HG03280 (cell line): ENCODE measurements around the gene CACNA1C.
"Not testable (repeated sequence)": the region's sequence is repeated elsewhere in the genome, so short reads cannot be mapped to it uniquely, and the experiment has no call there.

Experiments
- ATAC-seq: cut with Tn5 transposase; IDR thresholded peaks from one replicate; pipeline ENCODE4 v1.9.1; 2021; ENCODE audit warnings: mild to moderate bottlenecking, moderate library complexity; ENCODE audit not compliant: unreplicated experiment

The CACNA1C gene

GRCh38 chr12:2490831-2491230, 438.0 kb downstream of the CACNA1C start:
- no peak for ATAC-seq

DNA sequence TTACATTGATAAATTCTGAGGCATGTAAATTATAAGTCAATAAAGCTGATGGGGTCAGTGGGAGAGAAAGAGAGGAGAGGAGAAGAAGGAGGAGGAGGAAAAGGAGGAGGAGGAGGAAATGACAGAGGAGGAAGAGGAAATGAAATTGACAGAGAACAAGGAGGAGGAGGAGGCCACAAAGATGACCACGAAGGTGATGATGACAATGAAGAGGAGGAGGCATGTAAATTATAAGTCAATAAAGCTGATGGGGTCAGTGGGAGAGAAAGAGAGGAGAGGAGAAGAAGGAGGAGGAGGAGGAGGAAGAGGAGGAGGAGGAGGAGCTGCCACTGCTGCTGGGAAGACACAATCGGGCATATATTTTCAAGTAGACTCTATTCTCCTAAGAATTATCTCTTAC, 438.6 kb downstream of the CACNA1C start:
- ATAC-seq: not testable (repeated sequence)

DNA sequence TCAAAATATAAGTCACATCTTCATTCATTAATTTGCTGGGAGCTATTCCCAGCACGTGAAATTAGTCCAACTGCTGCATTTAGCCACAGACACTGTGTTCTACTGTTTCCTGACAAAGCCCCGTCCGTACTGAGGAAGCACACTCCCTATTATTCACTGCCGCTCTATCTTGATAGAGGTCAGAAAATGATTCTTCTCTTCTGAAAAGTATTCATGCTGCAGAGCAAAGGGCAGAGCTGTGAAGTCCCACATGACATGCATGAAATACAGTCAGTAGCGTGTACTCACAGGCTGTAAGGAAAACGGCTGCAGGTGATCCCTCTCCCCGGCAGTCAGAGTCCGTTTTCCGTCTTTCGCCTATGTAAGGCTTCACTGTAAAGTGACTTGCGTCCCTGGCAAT, 439.4 kb downstream of the CACNA1C start:
- ATAC-seq: no peak

DNA sequence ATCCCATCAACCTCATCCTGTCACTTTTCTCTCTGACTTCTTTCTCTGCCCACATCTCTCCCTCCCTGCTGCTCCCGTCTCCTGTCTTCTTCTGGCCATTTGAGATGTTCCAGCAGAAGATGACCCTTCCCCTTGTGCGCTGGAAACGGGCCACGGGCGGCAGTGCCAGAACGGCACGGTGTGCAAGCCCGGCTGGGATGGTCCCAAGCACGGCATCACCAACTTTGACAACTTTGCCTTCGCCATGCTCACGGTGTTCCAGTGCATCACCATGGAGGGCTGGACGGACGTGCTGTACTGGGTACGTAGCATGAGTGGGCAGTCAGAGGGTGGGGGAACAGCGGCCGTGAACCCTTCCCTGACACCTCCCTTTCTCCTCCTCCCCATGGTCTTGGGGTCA, 440.3 kb downstream of the CACNA1C start:
- no peak for ATAC-seq

- ATAC-seq: no peak
Measured at GRCh38 chr12:2494486-2495192, 441.9 kb downstream of the CACNA1C start.

DNA sequence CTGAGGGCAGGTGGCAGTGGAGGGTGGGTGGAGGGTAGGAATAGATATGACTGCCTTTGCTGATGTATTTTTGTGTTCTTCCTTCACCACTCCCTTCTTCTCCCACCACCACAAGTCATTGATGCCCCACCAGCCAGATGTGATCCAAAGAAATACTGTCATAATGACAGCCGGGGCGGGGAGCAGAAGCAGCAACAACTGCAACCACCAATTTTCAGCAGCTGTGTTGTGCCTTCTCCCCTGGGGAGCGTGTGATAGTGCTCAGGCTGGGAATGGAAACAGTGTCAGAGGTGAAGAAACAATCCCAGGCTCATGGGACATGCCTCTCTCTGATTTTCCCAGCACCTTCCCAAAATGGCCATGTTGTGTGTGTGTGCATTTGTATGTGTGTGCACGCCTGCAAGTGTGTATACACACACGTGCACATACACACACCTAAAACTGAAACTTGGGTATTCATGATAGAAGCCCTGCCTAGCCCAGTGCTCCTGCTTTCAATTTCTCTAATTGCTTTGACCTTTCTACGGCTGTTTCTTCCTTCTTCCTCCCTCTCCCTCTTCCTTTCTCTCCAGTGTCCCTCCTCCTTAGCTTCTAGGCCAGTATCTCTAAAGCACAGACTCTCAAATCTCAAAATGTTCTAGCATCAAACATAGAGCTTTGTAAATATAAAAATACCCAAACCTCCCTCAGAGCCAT, 442.8 kb downstream of the CACNA1C start:
- no peak for ATAC-seq

DNA sequence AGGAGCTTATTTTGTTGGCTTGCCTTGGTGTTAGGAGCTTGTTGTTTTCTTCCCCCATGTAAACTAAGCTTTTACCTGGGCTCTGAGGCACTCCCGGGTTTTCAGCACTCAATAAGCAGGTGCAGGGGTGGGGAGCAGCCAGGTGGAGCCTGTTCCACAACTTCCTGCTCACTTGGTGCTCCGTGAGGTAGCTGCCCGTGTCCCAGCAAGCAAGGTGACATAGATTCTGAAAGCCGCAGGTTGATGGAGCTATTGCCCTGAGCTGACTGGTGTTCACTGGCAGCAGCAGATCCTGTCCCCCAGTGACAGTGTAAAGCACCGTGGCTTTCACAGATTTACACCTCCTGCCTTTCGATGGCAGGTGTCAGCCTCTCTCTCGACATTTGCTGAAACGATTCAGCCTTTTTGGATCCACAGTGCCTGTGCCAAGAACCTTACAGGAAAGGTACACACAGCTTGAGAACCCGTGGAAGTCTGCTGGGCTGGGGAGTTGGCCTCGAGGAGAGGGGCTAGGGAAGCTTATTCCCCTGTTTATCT, 446.2 kb downstream of the CACNA1C start:
- no peak for ATAC-seq

GRCh38 chr12:2501464-2502191, 448.8 kb downstream of the CACNA1C start:
- ATAC-seq: no peak

GRCh38 chr12:2503036-2503435, 450.2 kb downstream of the CACNA1C start:
- no peak for ATAC-seq

DNA sequence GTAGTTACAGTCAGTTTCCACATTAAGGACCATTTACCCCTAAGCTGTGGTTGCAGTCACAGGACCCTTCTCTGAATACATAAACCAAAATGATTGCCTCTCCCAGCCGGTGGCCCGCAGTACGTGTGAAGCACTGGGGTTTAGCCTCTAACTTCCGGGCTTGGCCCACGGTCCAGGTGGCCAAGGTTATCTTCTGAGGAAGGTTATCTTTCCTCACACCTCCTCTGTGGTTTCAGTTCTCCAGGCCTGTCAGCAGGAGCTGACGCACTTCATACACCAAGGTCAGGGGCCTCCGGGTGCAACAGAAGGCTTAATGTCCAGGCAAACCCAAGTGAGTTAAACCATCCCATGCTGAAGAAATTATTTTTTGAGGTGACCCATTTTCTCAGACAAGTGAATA, 451.0 kb downstream of the CACNA1C start:
- no peak for ATAC-seq

DNA sequence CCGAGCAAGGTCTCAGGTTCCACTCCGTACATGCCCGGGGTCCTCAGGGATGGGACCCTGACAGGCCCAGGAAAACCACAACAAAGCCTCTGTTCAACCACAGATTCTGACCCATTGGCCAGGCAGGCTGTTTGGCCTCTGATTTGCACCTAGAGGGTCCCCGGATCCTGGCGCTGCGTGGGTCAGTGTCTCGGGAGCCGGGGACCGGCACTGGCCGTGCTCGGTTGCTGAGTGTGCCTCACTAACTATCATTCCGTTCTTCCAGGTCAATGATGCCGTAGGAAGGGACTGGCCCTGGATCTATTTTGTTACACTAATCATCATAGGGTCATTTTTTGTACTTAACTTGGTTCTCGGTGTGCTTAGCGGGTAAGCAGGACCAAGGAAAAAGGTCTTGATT, 451.8 kb downstream of the CACNA1C start:
- no peak for ATAC-seq

- no peak for ATAC-seq
Measured at GRCh38 chr12:2507814-2508213, 455.0 kb downstream of the CACNA1C start.

DNA sequence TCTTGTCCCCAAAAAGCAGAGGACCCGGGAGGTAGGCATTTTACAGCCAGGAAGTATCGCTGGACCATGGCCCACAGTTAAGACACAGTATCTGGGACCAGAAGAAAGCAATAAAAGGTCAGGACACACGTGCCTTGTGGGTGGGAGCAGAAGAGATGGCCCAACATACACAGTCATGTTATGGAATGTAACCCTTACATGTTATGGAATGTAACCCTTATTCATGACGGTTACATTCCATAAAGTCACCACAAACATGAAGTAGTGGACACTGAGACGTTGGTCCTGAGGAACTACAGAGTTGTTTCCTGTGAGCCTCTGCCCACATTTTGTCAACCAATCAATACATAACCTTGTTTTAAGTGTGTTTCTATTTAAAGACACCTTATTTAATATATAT, 456.4 kb downstream of the CACNA1C start:
- ATAC-seq: no peak

GRCh38 chr12:2510045-2510444, 457.3 kb downstream of the CACNA1C start:
- ATAC-seq: no peak

DNA sequence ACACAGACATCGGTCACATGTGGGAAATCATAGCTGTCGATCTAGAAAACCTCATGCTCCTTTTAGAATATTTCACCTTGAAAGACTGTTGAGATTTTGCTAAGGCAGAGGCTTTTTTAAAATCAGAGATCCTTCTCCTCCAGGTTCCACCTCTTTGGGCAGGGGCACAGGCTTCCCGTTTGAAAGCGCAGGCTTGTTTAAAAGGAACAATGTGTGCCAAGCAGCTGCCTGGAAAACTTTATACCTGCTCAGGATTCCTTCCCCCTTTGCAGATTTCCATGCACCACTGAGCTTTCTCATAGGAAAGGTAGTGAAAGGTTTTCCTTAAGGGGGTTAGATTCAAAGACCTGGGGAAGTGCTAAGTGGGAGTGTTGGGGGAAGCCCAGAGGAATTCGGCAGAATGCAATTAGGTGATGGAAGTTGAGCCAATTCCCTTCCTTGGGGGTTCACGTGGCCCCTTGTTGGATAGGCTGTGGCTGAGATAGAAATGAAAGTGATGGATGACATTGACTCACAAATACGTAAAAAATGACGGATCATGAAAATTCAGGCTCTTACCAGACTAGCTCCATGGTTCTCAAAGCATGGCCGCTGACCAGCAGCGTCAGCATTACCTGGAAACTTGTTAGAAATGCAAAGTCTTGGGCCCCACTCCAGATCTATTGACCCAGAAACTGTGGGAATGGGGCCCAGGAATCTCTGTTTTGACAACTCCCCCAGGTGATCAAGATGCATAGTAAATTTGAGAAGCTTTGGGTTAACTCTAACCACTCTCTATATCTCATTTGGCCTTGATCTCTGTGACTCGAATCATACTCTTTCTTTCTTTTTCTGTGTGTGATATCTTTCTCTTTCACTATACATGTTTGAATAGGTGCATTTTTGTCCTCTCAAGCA, 460.6 kb downstream of the CACNA1C start:
- no peak for ATAC-seq

- ATAC-seq: no peak
Measured at GRCh38 chr12:2514038-2514340, 461.2 kb downstream of the CACNA1C start.

- no peak for ATAC-seq
Measured at GRCh38 chr12:2520722-2521246, 468.0 kb downstream of the CACNA1C start.

DNA sequence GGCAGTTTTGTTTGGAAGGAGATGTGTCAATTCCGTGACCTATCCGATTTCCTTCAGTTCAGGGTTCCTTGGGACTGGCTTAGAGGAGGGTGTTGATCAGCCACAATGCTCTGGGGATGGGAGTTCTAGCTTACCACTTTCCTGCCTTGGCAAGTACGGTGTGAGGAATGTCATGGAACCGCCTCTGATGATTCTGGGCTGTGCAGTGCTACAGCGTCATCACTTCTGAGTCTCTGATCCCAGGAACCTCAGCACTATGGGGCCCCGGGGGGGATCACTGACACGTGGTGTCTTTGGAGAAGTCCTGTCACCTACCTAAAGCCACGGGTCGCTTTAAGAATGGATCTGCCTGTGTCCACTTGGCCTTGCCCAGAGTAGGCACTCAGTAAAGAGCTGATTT, 470.5 kb downstream of the CACNA1C start:
- ATAC-seq: no peak

DNA sequence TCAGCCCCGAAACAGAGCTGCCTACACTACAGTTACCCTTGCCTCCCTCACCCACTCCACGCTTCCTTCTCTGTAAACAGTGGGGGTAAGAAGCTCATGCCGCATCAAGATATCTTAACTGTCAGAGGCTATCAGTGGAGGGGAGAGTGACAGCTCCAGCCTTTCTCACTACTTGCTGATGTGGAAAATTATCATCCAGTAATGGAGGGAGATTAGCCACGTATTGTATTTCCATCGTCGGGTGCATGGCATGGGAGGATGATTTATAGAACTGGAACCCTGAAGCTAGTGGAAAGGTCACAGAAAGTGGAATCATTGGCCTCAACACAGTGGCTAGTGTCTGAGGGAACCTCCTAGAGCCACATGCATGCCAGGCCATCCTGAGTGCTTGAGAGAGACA, 471.1 kb downstream of the CACNA1C start:
- ATAC-seq: no peak

- ATAC-seq: no peak
Measured at GRCh38 chr12:2526371-2526770, 473.6 kb downstream of the CACNA1C start.

GRCh38 chr12:2528001-2528400, 475.2 kb downstream of the CACNA1C start:
- no peak for ATAC-seq
